ENCODE measurements around the gene AKAP13.

DNA sequence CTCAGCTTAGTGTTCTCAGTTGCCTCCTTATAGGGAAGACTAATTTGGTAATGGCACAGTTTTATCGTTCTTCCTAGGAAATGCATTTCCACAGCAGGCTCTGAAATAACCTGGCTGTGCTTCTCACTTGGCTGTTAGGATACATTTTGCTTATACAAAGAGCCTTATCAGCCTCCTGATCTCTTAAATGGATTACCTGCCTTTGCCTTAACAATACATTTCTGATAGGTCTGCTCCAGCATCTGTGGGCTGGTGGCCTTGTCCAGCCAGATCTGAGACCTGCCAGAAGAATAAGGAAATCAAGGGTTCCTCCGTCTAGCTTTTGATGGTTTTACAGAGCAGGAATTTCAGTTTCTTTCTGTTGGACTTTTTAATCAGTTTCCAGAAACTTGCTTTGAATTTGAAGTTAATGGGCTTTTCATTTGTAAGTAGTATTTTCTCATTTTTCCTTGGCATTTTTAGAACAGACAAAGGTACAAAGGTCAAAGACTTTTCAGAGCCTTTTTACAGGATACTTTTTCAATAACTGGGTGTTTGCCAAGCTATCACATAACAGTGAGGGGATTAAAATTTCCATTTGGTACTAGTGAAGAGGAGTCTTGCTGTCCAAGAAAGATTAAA is 116.3 kb downstream of the AKAP13 start:
- TF ChIP-seq, protein P1, sequence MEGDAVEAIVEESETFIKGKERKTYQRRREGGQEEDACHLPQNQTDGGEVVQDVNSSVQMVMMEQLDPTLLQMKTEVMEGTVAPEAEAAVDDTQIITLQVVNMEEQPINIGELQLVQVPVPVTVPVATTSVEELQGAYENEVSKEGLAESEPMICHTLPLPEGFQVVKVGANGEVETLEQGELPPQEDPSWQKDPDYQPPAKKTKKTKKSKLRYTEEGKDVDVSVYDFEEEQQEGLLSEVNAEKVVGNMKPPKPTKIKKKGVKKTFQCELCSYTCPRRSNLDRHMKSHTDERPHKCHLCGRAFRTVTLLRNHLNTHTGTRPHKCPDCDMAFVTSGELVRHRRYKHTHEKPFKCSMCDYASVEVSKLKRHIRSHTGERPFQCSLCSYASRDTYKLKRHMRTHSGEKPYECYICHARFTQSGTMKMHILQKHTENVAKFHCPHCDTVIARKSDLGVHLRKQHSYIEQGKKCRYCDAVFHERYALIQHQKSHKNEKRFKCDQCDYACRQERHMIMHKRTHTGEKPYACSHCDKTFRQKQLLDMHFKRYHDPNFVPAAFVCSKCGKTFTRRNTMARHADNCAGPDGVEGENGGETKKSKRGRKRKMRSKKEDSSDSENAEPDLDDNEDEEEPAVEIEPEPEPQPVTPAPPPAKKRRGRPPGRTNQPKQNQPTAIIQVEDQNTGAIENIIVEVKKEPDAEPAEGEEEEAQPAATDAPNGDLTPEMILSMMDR (IDR thresholded peaks at IDR 0.05) = no peak
- no peak for TF ChIP-seq POLR2A (IDR thresholded peaks at IDR 0.05)
